ENCODE measurements around the gene IZUMO2.

IZUMO2 gene

DNA sequence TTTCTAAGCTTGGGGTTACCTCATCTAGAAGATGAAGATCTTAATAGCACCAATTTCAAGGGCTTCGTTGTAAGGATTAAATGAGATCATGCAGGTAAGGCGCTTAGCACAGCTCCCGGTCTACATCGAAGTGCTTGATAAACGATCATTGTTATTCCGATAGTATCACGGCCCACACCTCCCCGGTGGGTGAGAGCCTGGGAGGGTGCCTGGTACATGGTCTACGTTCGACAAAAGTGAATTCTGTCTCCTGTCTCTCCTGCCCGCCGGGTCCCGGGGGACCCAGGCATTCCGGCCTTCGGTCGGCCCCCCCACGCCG is 39.8 kb upstream of the IZUMO2 start:
- Histone ChIP-seq H3K27ac (ENCODE audit: low read depth, low read length) (no peak overlapping the region), H3K27me3 (ENCODE audit: control insufficient read depth in 5 of 5, insufficient read depth in 4 of 5, low read length in 5 of 5) (peaks cover 0 to 26% (median 15%) of the 10 kb centered on the region in 5 donors), H3K4me1 (ENCODE audit: control insufficient read depth in 5 of 5, insufficient read depth in 5 of 5, low read length in 5 of 5) (peaks cover 10 to 48% (median 40%) of the 10 kb centered on the region in 5 donors), H3K9me3 (ENCODE audit: control insufficient read depth in 5 of 5, low read length in 5 of 5) (no peaks in the 10 kb centered on the region), H3K4me3 (ENCODE audit: low read depth in 1 of 5, low read length in 5 of 5) (peak overlapping the region in 4 of 5 donors; percentile 18 to 60 (median 36)), H3K9ac (ENCODE audit: low read length in 5 of 5) (peak overlapping the region in 2 of 5 donors; percentile 48 to 72), H3K36me3 (ENCODE audit: control insufficient read depth in 5 of 5, insufficient read depth in 5 of 5, low read length in 5 of 5) (no peaks in the 10 kb centered on the region)

DNA sequence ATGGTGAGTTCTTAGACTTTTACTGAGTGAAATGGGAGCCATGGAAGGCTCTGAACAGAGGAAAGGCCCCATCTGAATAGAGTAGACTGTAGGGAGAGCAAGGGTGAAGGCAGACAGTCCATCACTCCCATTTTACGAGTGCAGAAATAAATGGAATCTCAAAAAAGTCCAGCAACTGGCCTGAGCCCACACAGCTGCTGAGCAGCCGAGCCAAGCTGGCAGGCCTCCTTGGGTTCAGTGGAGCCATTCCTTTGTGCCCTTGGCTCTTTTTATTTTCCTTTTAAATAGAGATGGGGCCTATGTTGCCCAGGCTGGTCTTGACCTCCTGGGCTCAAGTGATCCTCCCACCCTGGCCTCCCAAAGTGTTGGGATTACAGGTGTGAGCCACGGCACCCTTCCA is 39.3 kb upstream of the IZUMO2 start:
- Histone ChIP-seq H3K9me3 (ENCODE audit: control insufficient read depth in 5 of 5, low read length in 5 of 5) (no peaks in the 10 kb centered on the region), H3K9ac (ENCODE audit: low read length in 5 of 5) (no peak overlapping the region), H3K4me3 (ENCODE audit: low read depth in 1 of 5, low read length in 5 of 5) (no peak overlapping the region), H3K36me3 (ENCODE audit: control insufficient read depth in 5 of 5, insufficient read depth in 5 of 5, low read length in 5 of 5) (no peaks in the 10 kb centered on the region), H3K4me1 (ENCODE audit: control insufficient read depth in 5 of 5, insufficient read depth in 5 of 5, low read length in 5 of 5) (peaks cover 10 to 48% (median 40%) of the 10 kb centered on the region in 5 donors), H3K27ac (ENCODE audit: low read depth, low read length) (no peak overlapping the region), H3K27me3 (ENCODE audit: control insufficient read depth in 5 of 5, insufficient read depth in 4 of 5, low read length in 5 of 5) (peaks cover 0 to 26% (median 15%) of the 10 kb centered on the region in 5 donors)

DNA sequence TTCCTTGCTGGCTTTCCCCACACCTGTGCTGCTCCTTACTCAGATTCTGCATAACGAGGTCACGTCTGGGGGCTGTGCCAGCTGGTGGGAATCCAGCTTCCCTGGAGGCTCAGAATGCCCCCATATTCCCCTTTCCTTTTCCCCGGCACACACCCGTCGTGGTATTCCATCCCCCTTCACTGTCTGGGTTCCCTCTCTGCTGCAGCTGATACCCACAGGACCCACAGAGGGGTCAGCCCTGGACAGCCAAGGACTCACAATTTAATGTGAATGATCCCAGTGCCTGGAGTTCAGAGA is 36.1 kb upstream of the IZUMO2 start:
- Histone ChIP-seq H3K27me3 (ENCODE audit: control insufficient read depth in 5 of 5, insufficient read depth in 4 of 5, low read length in 5 of 5) (peaks cover 0 to 14% (median 9%) of the 10 kb centered on the region in 5 donors), H3K27ac (ENCODE audit: low read depth, low read length) (no peak overlapping the region), H3K36me3 (ENCODE audit: control insufficient read depth in 5 of 5, insufficient read depth in 5 of 5, low read length in 5 of 5) (no peaks in the 10 kb centered on the region), H3K9me3 (ENCODE audit: control insufficient read depth in 5 of 5, low read length in 5 of 5) (no peaks in the 10 kb centered on the region), H3K9ac (ENCODE audit: low read length in 5 of 5) (no peak overlapping the region), H3K4me3 (ENCODE audit: low read depth in 1 of 5, low read length in 5 of 5) (no peak overlapping the region), H3K4me1 (ENCODE audit: control insufficient read depth in 5 of 5, insufficient read depth in 5 of 5, low read length in 5 of 5) (peaks cover 6 to 30% (median 24%) of the 10 kb centered on the region in 5 donors)

DNA sequence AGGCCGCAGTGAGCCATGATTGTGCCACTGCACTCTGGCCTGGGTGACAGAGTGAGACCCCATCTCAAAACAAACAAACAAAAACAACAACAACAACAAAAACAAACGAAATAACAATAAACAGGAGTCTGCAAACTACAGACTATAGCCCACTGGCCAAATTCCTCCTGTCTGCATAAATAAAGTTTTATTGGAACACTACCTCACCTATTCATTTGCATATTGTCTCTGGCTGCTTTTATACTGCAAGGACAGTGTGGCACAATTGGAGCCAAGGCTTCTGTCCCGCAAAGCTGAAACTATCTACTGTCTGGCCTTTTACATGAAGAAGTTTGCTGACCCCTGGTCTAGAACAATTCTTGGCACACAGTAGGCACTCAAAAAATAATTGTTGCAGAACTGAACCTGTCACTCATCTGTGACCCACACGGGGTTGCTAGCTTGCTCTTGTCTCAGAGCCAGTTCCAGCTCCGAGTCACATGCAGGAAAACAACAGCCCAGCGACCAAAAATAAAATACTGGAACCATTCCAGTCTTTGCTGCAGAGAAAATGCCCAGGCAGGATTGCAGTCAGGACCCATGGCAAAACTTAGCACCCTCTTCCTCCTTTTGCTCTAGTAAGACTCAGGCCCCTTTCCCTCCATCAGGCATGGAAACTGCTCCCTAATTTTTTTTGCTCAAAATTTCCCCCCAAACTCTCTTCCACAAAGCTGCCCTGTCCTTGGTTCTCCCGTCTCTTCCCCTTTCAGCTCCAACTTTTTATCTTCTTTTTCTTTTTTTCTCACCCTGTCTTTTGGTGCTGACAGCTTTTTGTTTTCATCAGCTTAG is 35.6 kb upstream of the IZUMO2 start:
- no peak overlapping the region for H3K27ac ChIP-seq (ENCODE audit: low read depth, low read length)
- no peaks in the 10 kb centered on the region for H3K9me3 ChIP-seq (ENCODE audit: control insufficient read depth in 5 of 5, low read length in 5 of 5)
- H3K36me3 ChIP-seq (ENCODE audit: control insufficient read depth in 5 of 5, insufficient read depth in 5 of 5, low read length in 5 of 5), result no peaks in the 10 kb centered on the region
- peak overlapping the region in 1 of 5 donors; percentile 21 for H3K4me3 ChIP-seq (ENCODE audit: low read depth in 1 of 5, low read length in 5 of 5)
- H3K27me3 ChIP-seq (ENCODE audit: control insufficient read depth in 5 of 5, insufficient read depth in 4 of 5, low read length in 5 of 5), result peaks cover 0 to 9% (median 8%) of the 10 kb centered on the region in 5 donors
- H3K9ac ChIP-seq (ENCODE audit: low read length in 5 of 5), result no peak overlapping the region
- H3K4me1 ChIP-seq (ENCODE audit: control insufficient read depth in 5 of 5, insufficient read depth in 5 of 5, low read length in 5 of 5), result peaks cover 6 to 25% (median 18%) of the 10 kb centered on the region in 5 donors

DNA sequence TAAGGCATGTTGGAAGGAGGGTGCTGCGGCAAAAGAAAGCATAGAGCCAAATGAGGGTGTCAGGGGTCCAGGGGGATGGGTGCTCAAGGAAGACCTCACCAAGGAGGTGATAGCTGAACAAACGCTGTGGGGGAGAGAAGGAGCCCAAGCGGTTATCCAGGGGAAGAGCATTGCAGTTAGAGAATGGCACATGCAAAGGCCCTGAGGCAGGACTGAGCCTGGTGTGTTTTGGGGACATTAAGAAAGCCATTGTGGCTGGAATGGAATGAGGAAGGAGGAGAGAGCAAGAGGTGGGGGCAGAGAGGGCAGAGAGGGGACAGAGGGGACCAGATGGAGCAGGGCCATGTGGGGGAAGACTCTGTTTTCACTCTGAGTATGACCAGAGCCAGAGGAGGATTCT is 34.3 kb upstream of the IZUMO2 start:
- peaks cover 6 to 14% (median 13%) of the 10 kb centered on the region in 5 donors for H3K4me1 ChIP-seq (ENCODE audit: control insufficient read depth in 5 of 5, insufficient read depth in 5 of 5, low read length in 5 of 5)
- H3K9ac ChIP-seq (ENCODE audit: low read length in 5 of 5), result no peak overlapping the region
- no peaks in the 10 kb centered on the region for H3K9me3 ChIP-seq (ENCODE audit: control insufficient read depth in 5 of 5, low read length in 5 of 5)
- H3K36me3 ChIP-seq (ENCODE audit: control insufficient read depth in 5 of 5, insufficient read depth in 5 of 5, low read length in 5 of 5), result no peaks in the 10 kb centered on the region
- H3K27ac ChIP-seq (ENCODE audit: low read depth, low read length), result no peak overlapping the region
- no peak overlapping the region for H3K4me3 ChIP-seq (ENCODE audit: low read depth in 1 of 5, low read length in 5 of 5)
- peaks cover 0 to 9% (median 3%) of the 10 kb centered on the region in 5 donors for H3K27me3 ChIP-seq (ENCODE audit: control insufficient read depth in 5 of 5, insufficient read depth in 4 of 5, low read length in 5 of 5)

DNA sequence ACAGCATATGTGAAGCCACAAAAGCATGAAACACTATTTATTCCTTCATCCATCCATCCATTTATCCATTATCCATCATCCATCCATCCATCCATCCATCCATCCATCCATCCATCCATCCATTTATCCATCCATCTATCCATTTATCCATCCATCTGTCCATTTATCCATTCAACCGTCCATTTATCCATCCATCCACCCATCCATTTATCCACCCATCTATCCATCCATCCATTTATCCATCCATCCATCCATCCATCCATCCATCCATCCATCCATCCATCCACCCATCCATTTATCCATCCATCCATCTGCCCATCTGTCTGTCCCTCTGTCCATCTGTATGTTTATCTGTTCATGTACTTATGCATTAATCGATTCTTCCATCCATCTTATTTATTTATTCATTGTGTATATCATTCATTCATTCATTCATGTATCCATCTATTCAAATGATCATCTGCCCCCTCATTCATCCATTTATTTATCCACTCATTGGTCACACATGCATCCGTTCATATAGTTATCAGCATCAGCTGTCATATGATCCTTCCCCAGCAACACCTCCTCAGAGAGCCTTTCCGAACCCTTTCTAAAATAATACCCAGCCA is 33.3 kb upstream of the IZUMO2 start:
- Histone ChIP-seq H3K27ac (ENCODE audit: low read depth, low read length) (no peak overlapping the region), H3K36me3 (ENCODE audit: control insufficient read depth in 5 of 5, insufficient read depth in 5 of 5, low read length in 5 of 5) (no peaks in the 10 kb centered on the region), H3K27me3 (ENCODE audit: control insufficient read depth in 5 of 5, insufficient read depth in 4 of 5, low read length in 5 of 5) (peaks cover 0 to 9% (median 3%) of the 10 kb centered on the region in 5 donors), H3K9ac (ENCODE audit: low read length in 5 of 5) (no peak overlapping the region), H3K9me3 (ENCODE audit: control insufficient read depth in 5 of 5, low read length in 5 of 5) (no peaks in the 10 kb centered on the region), H3K4me1 (ENCODE audit: control insufficient read depth in 5 of 5, insufficient read depth in 5 of 5, low read length in 5 of 5) (peaks cover 6 to 14% (median 13%) of the 10 kb centered on the region in 5 donors), H3K4me3 (ENCODE audit: low read depth in 1 of 5, low read length in 5 of 5) (no peak overlapping the region)

DNA sequence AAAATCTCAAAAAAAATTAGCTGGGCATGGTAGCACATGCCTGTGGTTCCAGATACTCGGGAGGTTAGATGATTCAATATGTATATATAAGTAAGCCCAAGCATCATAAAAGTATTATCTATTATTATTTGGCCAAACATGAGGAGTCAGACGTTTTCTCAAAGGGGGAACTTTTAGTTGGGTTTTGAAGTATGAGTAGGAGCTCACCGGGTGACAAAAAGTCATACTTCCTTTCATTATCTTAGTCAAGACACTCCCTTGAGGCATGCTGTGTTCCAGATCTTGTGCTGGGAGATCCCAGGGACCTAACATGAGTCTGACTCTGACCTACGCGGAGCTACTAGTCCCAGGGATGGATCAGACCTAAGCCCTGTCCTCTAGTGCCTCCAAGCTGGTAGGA is 32.1 kb upstream of the IZUMO2 start:
- Histone ChIP-seq H3K27ac (ENCODE audit: low read depth, low read length) (no peak overlapping the region), H3K4me3 (ENCODE audit: low read depth in 1 of 5, low read length in 5 of 5) (no peak overlapping the region), H3K36me3 (ENCODE audit: control insufficient read depth in 5 of 5, insufficient read depth in 5 of 5, low read length in 5 of 5) (no peaks in the 10 kb centered on the region), H3K4me1 (ENCODE audit: control insufficient read depth in 5 of 5, insufficient read depth in 5 of 5, low read length in 5 of 5) (peaks cover 6 to 14% (median 13%) of the 10 kb centered on the region in 5 donors), H3K9ac (ENCODE audit: low read length in 5 of 5) (no peak overlapping the region), H3K9me3 (ENCODE audit: control insufficient read depth in 5 of 5, low read length in 5 of 5) (no peaks in the 10 kb centered on the region), H3K27me3 (ENCODE audit: control insufficient read depth in 5 of 5, insufficient read depth in 4 of 5, low read length in 5 of 5) (peaks cover 0 to 7% (median 4%) of the 10 kb centered on the region in 5 donors)

DNA sequence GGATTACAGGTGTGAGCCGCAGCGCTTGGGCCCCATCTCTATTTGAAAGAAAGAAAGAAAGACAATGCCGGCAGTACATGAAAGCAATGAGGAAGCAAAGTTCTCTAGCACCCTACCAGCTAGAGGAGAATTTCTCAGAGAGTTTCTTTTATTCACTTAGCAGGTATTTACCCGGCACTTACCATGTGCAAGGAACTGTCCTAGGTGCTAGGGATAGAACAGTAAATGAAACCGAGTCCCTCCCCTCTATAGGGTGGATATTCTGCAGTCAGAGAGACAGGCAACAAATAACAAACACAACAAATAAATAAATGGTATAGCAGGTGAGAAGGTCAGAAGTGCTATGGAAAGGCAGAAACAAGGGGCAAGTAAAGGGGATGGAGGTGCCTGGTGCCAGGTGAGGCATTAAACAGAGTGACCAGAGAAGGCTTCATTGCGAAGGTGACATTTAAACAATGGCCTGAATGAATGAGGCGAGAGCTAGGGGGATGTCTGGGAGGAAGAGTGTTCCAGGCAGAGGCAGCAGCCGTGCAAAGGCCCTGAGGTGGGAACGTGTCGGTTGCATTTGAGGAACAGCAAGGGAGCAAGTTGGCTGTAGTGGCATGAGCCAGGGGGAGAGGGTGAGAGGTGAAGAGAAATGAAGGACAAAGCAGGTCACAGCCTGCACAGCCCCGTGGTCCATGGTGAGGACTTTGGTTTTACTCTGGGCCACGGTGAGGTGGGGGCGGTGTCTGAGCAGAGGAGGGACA is 29.6 kb upstream of the IZUMO2 start:
- Histone ChIP-seq H3K4me1 (ENCODE audit: control insufficient read depth in 5 of 5, insufficient read depth in 5 of 5, low read length in 5 of 5) (no peaks in the 10 kb centered on the region), H3K9ac (ENCODE audit: low read length in 5 of 5) (no peak overlapping the region), H3K27me3 (ENCODE audit: control insufficient read depth in 5 of 5, insufficient read depth in 4 of 5, low read length in 5 of 5) (peaks cover 0 to 14% (median 5%) of the 10 kb centered on the region in 5 donors), H3K36me3 (ENCODE audit: control insufficient read depth in 5 of 5, insufficient read depth in 5 of 5, low read length in 5 of 5) (no peaks in the 10 kb centered on the region), H3K27ac (ENCODE audit: low read depth, low read length) (no peak overlapping the region), H3K9me3 (ENCODE audit: control insufficient read depth in 5 of 5, low read length in 5 of 5) (no peaks in the 10 kb centered on the region), H3K4me3 (ENCODE audit: low read depth in 1 of 5, low read length in 5 of 5) (no peak overlapping the region)

DNA sequence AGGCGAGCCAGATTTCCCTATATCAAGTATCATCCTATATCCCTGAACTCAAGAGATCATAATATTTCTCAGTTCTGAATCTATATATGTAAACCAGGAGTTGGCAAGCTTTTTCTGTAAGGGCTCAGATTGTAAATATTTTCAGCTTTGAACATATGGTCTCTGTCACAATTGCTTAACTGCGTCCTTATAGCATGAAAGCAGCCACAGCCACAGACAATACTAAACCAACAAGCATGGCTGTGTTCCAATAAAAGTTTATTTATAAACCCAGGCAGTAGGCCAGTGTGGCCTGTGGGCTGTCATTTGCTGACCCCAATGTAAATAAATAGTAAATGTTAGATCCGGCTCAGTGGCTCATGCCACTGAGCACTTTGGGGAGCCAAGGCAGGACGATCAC is 28.1 kb upstream of the IZUMO2 start:
- no peaks in the 10 kb centered on the region for H3K36me3 ChIP-seq (ENCODE audit: control insufficient read depth in 5 of 5, insufficient read depth in 5 of 5, low read length in 5 of 5)
- no peak overlapping the region for H3K4me3 ChIP-seq (ENCODE audit: low read depth in 1 of 5, low read length in 5 of 5)
- H3K4me1 ChIP-seq (ENCODE audit: control insufficient read depth in 5 of 5, insufficient read depth in 5 of 5, low read length in 5 of 5), result no peaks in the 10 kb centered on the region
- H3K9me3 ChIP-seq (ENCODE audit: control insufficient read depth in 5 of 5, low read length in 5 of 5), result no peaks in the 10 kb centered on the region
- no peak overlapping the region for H3K27ac ChIP-seq (ENCODE audit: low read depth, low read length)
- no peak overlapping the region for H3K9ac ChIP-seq (ENCODE audit: low read length in 5 of 5)
- H3K27me3 ChIP-seq (ENCODE audit: control insufficient read depth in 5 of 5, insufficient read depth in 4 of 5, low read length in 5 of 5), result peaks cover 0 to 14% (median 5%) of the 10 kb centered on the region in 5 donors

DNA sequence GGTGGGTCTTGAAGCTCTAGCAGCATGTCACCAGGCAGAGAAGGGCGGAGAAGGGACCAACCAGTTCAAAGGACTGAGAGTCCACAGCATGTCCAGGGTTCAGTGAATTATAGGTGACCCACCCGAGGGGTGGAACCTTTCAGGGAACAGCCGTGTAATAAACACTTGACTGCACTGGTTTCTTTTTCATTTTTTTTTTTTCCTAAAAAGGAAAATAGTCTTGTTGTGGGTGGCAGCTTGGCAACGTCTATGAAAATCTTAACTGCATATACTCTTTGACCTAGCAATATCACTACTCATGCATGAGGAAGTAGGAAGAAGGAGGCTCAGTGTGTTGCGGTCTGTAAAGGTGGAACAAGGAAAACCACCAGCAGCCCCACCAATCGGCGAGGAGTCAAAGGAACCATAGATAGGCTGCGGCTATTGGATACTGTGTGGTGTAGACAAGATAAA is 27.4 kb upstream of the IZUMO2 start:
- peaks cover 0 to 11% (median 5%) of the 10 kb centered on the region in 5 donors for H3K27me3 ChIP-seq (ENCODE audit: control insufficient read depth in 5 of 5, insufficient read depth in 4 of 5, low read length in 5 of 5)
- H3K4me3 ChIP-seq (ENCODE audit: low read depth in 1 of 5, low read length in 5 of 5), result no peak overlapping the region
- H3K4me1 ChIP-seq (ENCODE audit: control insufficient read depth in 5 of 5, insufficient read depth in 5 of 5, low read length in 5 of 5), result no peaks in the 10 kb centered on the region
- H3K9me3 ChIP-seq (ENCODE audit: control insufficient read depth in 5 of 5, low read length in 5 of 5), result no peaks in the 10 kb centered on the region
- no peak overlapping the region for H3K27ac ChIP-seq (ENCODE audit: low read depth, low read length)
- H3K36me3 ChIP-seq (ENCODE audit: control insufficient read depth in 5 of 5, insufficient read depth in 5 of 5, low read length in 5 of 5), result no peaks in the 10 kb centered on the region
- H3K9ac ChIP-seq (ENCODE audit: low read length in 5 of 5), result no peak overlapping the region

Measured in subcutaneous abdominal adipose tissue (tissue), 5 donors.